ENCODE measurements around the gene ACTR3.

- peak in 3 of 6 experiments; percentile 14 to 29 (median 22) for TF ChIP-seq CTCF (IDR thresholded peaks at IDR 0.05)
- no peak for TF ChIP-seq POLR2A (IDR thresholded peaks at IDR 0.05)
Measured at GRCh38 chr2:113977660-113978523, 88.0 kb downstream of the ACTR3 start.

All from thyroid gland (tissue), 4 donors.